Measurements from ENCODE around the gene PRR14.

The PRR14 gene

DNA sequence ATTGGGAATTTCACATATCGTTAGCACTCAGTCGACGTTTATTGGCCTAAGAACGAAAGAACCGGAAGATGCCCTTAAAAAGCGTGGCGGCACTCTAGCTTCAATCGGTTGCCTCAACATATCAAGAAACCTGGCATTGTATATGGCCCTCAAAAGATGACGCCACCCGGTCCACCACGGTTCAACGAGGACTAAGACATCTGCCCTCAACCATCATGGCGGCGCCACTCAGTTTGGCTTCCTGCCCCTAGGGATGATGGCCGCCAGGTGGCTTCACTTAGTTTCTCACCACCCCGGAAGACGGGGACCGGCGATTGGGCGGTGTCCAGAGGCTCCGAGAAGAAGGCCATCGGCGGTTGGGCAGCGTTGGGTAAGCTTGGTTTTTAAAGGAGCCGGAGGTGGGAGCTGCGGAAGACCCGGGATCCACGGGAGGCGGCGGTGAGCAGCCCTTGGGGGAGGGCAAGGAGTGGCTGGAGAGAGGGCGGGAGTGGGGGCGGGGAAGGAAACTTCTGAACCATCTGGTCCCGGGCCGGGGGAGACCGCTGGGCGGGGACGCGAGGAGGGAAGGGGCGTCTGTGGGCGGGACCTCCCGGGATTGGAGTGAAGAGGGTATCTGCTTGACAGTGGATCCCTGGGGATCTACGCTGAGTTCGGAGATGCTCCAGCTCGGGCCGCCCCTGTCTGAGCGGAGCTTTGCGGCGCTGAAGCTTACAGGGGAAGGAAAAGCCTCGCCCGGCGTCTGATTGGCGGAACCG, at the start of gene PRR14:
Gene PRR14, plus strand, starts transcription at position 592 of the 755 bp plus-strand sequence. CDS start 686 bp downstream, outside the sequence.
- DNase-seq (ENCODE audit: insufficient read length, low spot score) = peak; percentile 70
- no peak for TF ChIP-seq CTCF (IDR thresholded peaks at IDR 0.05; ENCODE audit: insufficient read depth, missing control alignments)
- FAIRE-seq = no peak

- no peak for FAIRE-seq
Observed at GRCh38 chr16:30601966-30602365, 48.8 kb upstream of the PRR14 start.

DNA sequence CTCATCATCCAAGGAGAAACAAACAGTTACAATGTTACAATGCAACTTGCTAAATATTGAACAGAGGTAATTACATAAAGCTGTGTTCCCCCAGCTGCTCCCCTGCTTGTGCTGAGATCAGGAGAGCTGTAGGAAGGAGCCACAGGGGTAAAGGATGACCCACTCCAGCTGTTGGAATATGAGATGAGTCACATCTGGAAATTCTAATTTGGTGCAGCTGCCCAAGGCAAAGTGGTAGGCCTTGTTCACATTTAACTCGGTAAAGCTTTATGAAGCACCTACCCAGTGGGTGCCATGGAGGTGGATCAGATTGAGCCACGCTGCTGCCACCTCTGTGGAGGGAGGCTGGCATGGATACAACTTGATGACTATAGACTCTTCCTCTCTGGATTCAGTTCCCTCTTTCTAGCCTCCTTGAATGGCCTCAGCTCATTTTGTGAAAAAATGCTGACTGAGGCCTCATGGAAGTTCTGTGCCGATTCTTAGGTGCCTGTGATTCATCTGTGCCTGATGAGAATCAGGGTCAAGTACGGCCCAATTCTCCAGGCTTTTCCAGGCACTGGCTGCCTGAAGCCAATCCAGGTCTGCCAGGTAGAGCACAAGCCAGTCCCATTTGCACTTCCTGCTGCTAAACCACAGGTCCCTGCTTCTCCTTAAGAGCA, 48.0 kb upstream of the PRR14 start:
- FAIRE-seq = no peak
- no peak for DNase-seq (ENCODE audit: insufficient read length, low spot score)
- TF ChIP-seq CTCF (IDR thresholded peaks at IDR 0.05; ENCODE audit: insufficient read depth, missing control alignments) = no peak

More at GRCh38 chr16:30601966-30602365, 48.8 kb upstream of the PRR14 start:
- no peak for TF ChIP-seq CTCF (IDR thresholded peaks at IDR 0.05; ENCODE audit: insufficient read depth, missing control alignments)
- no peak for DNase-seq (ENCODE audit: insufficient read length, low spot score)

- DNase-seq (ENCODE audit: insufficient read length, low spot score) (no peak), FAIRE-seq (no peak)
- TF ChIP-seq CTCF (IDR thresholded peaks at IDR 0.05; ENCODE audit: insufficient read depth, missing control alignments) = no peak
Observed at GRCh38 chr16:30603945-30604315, 46.8 kb upstream of the PRR14 start.

- no peak for DNase-seq (ENCODE audit: insufficient read length, low spot score)
- no peak for TF ChIP-seq CTCF (IDR thresholded peaks at IDR 0.05; ENCODE audit: insufficient read depth, missing control alignments)
- no peak for FAIRE-seq
Observed at GRCh38 chr16:30604316-30604947, 46.3 kb upstream of the PRR14 start.

DNA sequence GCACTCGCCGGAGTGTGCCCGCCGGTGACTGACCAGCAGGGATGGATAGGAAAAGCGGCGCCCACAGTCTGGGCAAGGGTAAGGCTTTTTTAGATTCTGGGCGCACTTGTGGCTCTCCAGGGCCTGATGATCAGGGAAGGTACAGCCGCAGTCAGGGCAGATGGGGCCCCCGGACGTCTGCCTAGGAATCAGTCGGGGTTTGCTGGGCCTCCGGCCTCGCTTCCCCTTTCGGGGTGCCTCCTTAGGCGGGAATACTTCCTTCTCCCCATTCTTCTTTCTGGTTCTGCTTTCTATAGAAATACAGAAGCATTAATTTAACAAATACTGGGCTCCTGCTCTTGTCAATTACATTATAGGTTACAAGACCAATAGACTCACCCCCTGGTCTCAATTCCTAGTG, 45.6 kb upstream of the PRR14 start:
- DNase-seq (ENCODE audit: insufficient read length, low spot score) (no peak), FAIRE-seq (no peak)
- TF ChIP-seq CTCF (IDR thresholded peaks at IDR 0.05; ENCODE audit: insufficient read depth, missing control alignments) = no peak
